ENCODE results near the gene ZCCHC7.

Gene ZCCHC7

DNA sequence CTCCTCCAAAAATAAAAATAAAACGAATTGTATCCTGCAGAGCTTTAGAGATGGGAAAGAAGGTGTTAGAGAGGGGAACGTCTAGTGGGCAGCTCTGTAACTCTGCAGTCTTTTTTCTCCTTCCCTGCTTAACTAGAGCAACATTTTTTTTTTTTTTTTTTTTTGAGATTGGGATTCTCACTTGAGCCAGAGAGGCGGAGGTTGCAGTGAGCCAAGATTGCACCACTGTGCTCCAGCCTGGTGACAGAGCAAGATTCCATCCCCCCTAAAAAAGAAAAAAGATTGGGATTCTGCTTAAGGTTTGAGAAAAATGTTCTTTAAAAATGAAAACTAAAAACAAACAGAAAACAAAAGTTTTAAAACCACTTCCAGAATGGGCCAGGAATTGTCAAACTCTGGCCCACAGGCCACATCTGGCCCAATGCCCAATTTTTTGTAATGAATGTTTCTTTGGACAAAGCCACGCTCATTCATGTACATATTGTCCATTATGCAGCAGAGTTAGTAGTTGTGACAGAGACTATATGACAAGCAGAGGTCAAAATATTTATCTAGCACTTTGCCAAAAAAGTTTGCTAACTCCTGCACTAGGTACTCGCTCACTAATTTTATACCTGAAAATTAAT, 98.5 kb downstream of the ZCCHC7 start:
- TF ChIP-seq, protein P1, sequence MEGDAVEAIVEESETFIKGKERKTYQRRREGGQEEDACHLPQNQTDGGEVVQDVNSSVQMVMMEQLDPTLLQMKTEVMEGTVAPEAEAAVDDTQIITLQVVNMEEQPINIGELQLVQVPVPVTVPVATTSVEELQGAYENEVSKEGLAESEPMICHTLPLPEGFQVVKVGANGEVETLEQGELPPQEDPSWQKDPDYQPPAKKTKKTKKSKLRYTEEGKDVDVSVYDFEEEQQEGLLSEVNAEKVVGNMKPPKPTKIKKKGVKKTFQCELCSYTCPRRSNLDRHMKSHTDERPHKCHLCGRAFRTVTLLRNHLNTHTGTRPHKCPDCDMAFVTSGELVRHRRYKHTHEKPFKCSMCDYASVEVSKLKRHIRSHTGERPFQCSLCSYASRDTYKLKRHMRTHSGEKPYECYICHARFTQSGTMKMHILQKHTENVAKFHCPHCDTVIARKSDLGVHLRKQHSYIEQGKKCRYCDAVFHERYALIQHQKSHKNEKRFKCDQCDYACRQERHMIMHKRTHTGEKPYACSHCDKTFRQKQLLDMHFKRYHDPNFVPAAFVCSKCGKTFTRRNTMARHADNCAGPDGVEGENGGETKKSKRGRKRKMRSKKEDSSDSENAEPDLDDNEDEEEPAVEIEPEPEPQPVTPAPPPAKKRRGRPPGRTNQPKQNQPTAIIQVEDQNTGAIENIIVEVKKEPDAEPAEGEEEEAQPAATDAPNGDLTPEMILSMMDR (IDR thresholded peaks at IDR 0.05; ENCODE audit: insufficient read depth, low read length, poor library complexity, severe bottlenecking): no peak
- Histone ChIP-seq H3K4me3 (replicated peaks; ENCODE audit: low read depth, low read length) (no peak overlapping the region), H3K27me3 (replicated peaks; ENCODE audit: control insufficient read depth, insufficient read depth, low read length) (no peaks in the 10 kb centered on the region), H3K36me3 (ENCODE audit: control insufficient read depth, insufficient read depth, low read length) (no peaks in the 10 kb centered on the region)
- no peak for DNase-seq (ENCODE audit: extremely low read depth, insufficient read length)

DNA sequence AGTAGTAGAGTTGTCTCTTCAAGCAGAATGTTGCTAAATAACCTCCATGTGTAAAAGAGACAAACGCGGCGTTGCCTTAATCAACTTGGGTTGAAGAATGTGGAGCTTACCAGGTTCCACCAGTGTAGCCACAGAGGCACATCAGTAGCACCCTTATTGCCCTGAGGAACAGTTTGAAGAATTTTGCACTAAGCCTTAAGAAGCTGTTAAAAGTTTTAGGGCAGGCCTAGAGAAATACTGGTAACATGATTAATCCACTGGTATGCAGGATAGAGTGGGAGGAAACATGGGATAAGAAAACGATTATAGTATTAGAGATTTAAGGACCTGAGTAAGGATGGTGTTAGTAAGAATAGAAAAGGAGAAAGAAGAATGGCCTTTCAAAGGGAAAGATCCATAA, 100.6 kb downstream of the ZCCHC7 start:
- TF ChIP-seq, protein P1 (IDR thresholded peaks at IDR 0.05; ENCODE audit: insufficient read depth, low read length, poor library complexity, severe bottlenecking): no peak
- H3K36me3 ChIP-seq (ENCODE audit: control insufficient read depth, insufficient read depth, low read length): no peaks in the 10 kb centered on the region
- H3K4me3 ChIP-seq (replicated peaks; ENCODE audit: low read depth, low read length): no peak overlapping the region
- H3K27me3 ChIP-seq (replicated peaks; ENCODE audit: control insufficient read depth, insufficient read depth, low read length): no peaks in the 10 kb centered on the region
- no peak for DNase-seq (ENCODE audit: extremely low read depth, insufficient read length)

DNA sequence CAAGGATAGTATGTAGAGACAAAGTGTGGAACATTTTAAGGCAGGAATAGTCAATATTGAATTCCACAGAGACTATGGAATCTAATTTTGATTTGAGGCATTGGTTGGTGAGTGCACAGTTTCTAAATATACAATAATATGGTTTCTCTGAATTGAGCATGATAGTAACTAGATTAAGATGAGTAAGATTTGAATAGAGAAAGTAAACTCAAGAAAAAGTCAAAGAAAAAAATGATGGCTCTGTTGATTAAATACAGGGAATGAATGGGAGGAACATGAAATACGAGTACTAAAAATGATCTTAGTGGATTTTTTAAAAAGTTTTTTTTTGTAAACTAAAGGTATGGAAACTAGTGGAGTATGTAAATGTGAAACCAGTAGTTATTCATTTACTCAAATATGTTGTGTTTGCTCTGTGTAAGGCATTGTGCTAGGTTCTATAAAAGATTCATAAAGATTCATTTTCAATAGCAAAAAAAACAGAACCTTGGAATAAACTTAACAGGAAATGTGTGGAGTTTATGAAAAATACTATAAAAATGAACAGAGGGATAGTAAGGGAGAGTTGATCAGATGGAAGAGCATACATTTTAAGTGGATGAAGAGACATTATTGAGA, 101.2 kb downstream of the ZCCHC7 start:
- TF ChIP-seq, protein P1 (IDR thresholded peaks at IDR 0.05; ENCODE audit: insufficient read depth, low read length, poor library complexity, severe bottlenecking): no peak
- Histone ChIP-seq H3K4me3 (replicated peaks; ENCODE audit: low read depth, low read length) (no peak overlapping the region), H3K27me3 (replicated peaks; ENCODE audit: control insufficient read depth, insufficient read depth, low read length) (no peaks in the 10 kb centered on the region), H3K36me3 (ENCODE audit: control insufficient read depth, insufficient read depth, low read length) (no peaks in the 10 kb centered on the region)
- no peak for DNase-seq (ENCODE audit: extremely low read depth, insufficient read length)

DNA sequence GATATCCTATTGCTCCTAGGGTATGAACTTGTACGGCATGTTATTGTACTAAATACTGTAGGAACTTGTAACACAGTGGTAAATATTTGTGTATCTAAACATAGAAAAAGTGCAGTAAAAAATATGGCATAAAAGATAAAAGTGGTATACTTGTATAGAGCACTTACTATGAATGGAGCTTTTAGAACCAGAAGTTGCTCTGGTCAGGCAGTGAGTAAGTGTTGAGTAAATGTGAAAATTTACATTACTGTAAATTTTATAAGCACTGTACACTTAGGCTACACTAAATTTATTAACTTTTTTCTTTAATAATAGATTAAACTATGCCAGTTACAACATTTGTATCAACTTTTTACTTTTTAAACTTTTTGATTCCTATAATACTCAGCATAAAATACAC, 109.1 kb downstream of the ZCCHC7 start:
- no peaks in the 10 kb centered on the region; the same call in 1 of the 2 replicates for H3K36me3 ChIP-seq (ENCODE audit: control insufficient read depth, insufficient read depth, low read length)
- DNase-seq (ENCODE audit: extremely low read depth, insufficient read length): no peak
- no peak overlapping the region for H3K4me3 ChIP-seq (replicated peaks; ENCODE audit: low read depth, low read length)
- TF ChIP-seq, protein P1 (IDR thresholded peaks at IDR 0.05; ENCODE audit: insufficient read depth, low read length, poor library complexity, severe bottlenecking): no peak
- no peaks in the 10 kb centered on the region for H3K27me3 ChIP-seq (replicated peaks; ENCODE audit: control insufficient read depth, insufficient read depth, low read length)

DNA sequence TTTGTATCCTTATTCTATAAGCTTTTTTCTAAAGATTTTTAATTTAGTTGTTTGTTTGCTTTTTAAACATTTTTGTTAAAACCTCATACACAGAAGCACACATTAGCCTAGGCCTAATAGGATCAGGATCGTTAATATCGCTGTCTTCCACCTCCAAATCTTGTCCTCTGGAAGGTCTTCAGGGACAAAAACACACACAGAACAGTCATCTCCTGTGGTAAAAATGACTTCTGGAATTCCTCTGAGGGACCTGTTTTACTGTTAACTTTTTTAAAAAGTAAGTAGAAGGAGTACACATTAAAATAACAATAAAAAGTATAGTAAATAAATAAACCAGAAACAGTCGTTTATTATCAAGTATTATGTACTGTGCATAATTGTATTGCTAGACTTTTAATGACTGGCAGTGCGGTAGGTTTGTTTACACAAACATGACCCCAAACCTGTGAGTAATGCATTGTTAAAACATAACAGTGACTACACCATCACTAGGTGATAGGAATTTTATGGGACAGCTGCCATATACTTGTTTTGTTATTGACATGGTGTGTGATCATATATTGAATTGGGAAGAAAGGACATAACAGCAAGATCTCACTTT, 109.6 kb downstream of the ZCCHC7 start:
- Histone ChIP-seq H3K4me3 (replicated peaks; ENCODE audit: low read depth, low read length) (no peak overlapping the region), H3K27me3 (replicated peaks; ENCODE audit: control insufficient read depth, insufficient read depth, low read length) (no peaks in the 10 kb centered on the region), H3K36me3 (ENCODE audit: control insufficient read depth, insufficient read depth, low read length) (no peaks in the 10 kb centered on the region; the same call in 1 of the 2 replicates)
- TF ChIP-seq, protein P1 (IDR thresholded peaks at IDR 0.05; ENCODE audit: insufficient read depth, low read length, poor library complexity, severe bottlenecking): no peak
- DNase-seq (ENCODE audit: extremely low read depth, insufficient read length): no peak
